K562 (cell line): ENCODE measurements around the gene RSF1. TPM values are rescaled to one million over a fixed set of nuclear protein-coding genes. Genes with fewer than 3 reads are reported as not detected.
A peak's percentile ranks its signal among the peaks of the same experiment; 100 is the strongest.

Experiments used
- CHAMP1 ChIP-seq: fragments of 450-650 bp; IDR thresholded peaks from 2 replicates; pipeline ENCODE4 v1.6.1; 2016; ENCODE audit warnings: mild to moderate bottlenecking
- FOXA3 ChIP-seq, 2 experiments: fragments of 450-650 bp in 1 of 2; sonication (generic) in 1 of 2; formaldehyde crosslinking; IDR thresholded peaks in 1 of 2; conservative IDR thresholded peaks in 1 of 2; 2 replicates each; pipeline versions ENCODE4 v1.4.0 to v1.8.0; 2020 to 2022; ENCODE audit warnings: mild to moderate bottlenecking in 2 of 2, missing genetic modification reagents in 1 of 2
- HBP1 ChIP-seq: fragments of 450-650 bp; formaldehyde crosslinking; IDR thresholded peaks from 2 replicates; pipeline ENCODE4 v1.4.0; 2022; ENCODE audit warnings: missing genetic modification characterization
- HCFC1 ChIP-seq: IDR thresholded peaks from 2 replicates; pipeline ENCODE4 v1.6.1; 2012; ENCODE audit warnings: low read depth, low read length, improper control_type of control experiment
- HEY1 ChIP-seq: fragments of 250-450 bp; sonication (Bioruptor Pico); IDR thresholded peaks from 2 replicates; pipeline ENCODE4 v1.5.0; 2020; ENCODE audit warnings: mild to moderate bottlenecking, moderate library complexity, borderline replicate concordance
- POLR3G ChIP-seq: IDR thresholded peaks from 2 replicates; pipeline ENCODE4 v1.6.1; 2011; ENCODE audit not compliant: insufficient read length, insufficient replicate concordance; ENCODE audit errors: extremely low read depth
- TCF3 ChIP-seq: sonication (generic); formaldehyde crosslinking; IDR thresholded peaks from 2 replicates; pipeline ENCODE4 v1.4.0; 2020; ENCODE audit warnings: mild to moderate bottlenecking, missing genetic modification reagents
- ZBTB33 ChIP-seq: sonication (generic); formaldehyde crosslinking; IDR thresholded peaks from 2 replicates; pipeline ENCODE4 v1.8.1; 2023; ENCODE audit warnings: mild to moderate bottlenecking, missing genetic modification reagents
- polyA plus RNA-seq, 8 experiments: library from polyadenylated mRNA; depleted of rRNA in 4 of 8; stranded (reverse) in 5 of 8; unstranded in 3 of 8; fragments of >200 nt; fragmentation: Nextera tagmentation in 2 of 8; fragmentation: Illumina TruSeq in 1 of 8; extraction: Ambion mirVana in 2 of 8; extraction: Trizol in 1 of 8; gene quantifications; 2 replicates each; pipeline versions ENCODE4 v1.2.1 to v1.2.3, GENCODE V29; 2011 to 2014; ENCODE audit warnings: inconsistent platforms in 1 of 8, missing spikeins in 1 of 8
- total RNA-seq, 7 experiments: library from RNA; depleted of rRNA in 6 of 7; stranded (reverse); fragments of >200 nt in 6 of 7; fragmentation: Illumina TruSeq in 2 of 7; extraction: Trizol in 2 of 7; gene quantifications; 2 replicates each; pipeline versions ENCODE4 v1.2.1 to v1.2.3, GENCODE V29; 2011 to 2021; ENCODE audit warnings: low replicate concordance in 1 of 7
- TF ChIP-seq, protein P1 (sequence below): fragments of 250-450 bp; sonication (Bioruptor Pico); IDR thresholded peaks from 2 replicates; pipeline ENCODE4 v1.5.0; 2020; ENCODE audit warnings: mild to moderate bottlenecking, borderline replicate concordance

Gene RSF1
- total and polyA plus RNA-seq, 9 of the 15 experiments (the other 6 are each of a cell fraction or from before 2014, with no cell fraction given), result 9.7 to 63.6 (median 42.8) TPM

DNA sequence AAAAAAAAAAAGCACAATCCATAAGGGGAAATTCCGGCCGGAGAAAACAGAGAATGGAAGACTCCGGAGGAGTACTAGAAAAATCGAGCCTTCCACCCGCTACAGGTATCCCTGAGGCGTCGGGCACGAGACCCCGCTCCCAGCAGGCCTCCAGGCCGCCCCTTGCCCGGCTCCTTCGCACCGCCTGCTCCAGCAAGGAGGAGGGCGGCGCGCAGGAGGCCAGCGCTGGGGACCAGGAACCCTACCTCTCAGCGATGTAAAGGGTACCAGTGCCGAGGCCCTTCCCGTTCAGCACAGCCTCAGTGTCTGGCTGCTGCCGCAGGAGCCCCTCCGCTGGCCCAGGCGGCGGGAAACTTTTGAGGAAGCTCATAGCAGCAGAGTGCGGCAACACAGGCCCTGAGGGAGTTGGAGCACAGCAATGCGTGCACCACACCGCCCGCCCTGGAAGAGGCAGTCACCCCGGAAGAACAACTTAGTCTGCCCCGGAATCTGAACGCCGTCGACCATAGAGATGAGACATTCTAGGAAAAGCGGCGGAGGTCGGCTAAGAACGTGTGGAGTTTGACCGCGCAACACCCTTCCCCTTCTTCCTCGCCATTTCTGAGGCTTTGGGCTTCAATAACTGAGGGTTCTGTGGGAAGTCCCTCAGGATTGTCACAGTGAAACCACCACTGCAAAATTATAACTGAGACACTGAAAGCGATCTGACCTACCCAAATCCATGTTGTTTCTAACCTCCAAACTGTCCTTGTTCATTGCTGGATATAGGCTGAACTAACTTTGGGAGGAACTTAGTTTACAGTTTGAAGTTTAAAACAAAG is 183.0 kb downstream of the RSF1 start, which contains the start of gene CLNS1A (continued):
- TF ChIP-seq CHAMP1 (peak; percentile 44; the same call in 1 of the 2 replicates), HCFC1 (peak; percentile 83), ZBTB33 (CRISPR knock-in tag) (no peak), POLR3G (no peak), HBP1 (CRISPR knock-in tag) (0 out of 2 replicates have a peak, but pooled peaks have one; percentile 4), TCF3 (CRISPR knock-in tag) (no peak; the same call in 1 of the 2 replicates), HEY1 (CRISPR knock-in tag) (no peak), FOXA3 (CRISPR knock-in tag; conservative IDR thresholded peaks at IDR 0.05 in 1 of 2, IDR thresholded peaks at IDR 0.05 in 1 of 2) (peak in 1 of 2 experiments; percentile 18; a peak in 1 of 4 replicates)
- TF ChIP-seq, protein P1, sequence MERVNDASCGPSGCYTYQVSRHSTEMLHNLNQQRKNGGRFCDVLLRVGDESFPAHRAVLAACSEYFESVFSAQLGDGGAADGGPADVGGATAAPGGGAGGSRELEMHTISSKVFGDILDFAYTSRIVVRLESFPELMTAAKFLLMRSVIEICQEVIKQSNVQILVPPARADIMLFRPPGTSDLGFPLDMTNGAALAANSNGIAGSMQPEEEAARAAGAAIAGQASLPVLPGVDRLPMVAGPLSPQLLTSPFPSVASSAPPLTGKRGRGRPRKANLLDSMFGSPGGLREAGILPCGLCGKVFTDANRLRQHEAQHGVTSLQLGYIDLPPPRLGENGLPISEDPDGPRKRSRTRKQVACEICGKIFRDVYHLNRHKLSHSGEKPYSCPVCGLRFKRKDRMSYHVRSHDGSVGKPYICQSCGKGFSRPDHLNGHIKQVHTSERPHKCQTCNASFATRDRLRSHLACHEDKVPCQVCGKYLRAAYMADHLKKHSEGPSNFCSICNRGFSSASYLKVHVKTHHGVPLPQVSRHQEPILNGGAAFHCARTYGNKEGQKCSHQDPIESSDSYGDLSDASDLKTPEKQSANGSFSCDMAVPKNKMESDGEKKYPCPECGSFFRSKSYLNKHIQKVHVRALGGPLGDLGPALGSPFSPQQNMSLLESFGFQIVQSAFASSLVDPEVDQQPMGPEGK (CRISPR knock-in tag), result no peak
- TF ChIP-seq, all 486 proteins: peak for 169
